Stimulated activated naive CD4-positive, alpha-beta T cell (primary cell): ENCODE data around the gene UBE2C.

Experiments
- DNase-seq, 6 experiments: peaks; one replicate each; lab custom pipeline; 2025; lab: John Stamatoyannopoulos, UW

Gene UBE2C

DNA sequence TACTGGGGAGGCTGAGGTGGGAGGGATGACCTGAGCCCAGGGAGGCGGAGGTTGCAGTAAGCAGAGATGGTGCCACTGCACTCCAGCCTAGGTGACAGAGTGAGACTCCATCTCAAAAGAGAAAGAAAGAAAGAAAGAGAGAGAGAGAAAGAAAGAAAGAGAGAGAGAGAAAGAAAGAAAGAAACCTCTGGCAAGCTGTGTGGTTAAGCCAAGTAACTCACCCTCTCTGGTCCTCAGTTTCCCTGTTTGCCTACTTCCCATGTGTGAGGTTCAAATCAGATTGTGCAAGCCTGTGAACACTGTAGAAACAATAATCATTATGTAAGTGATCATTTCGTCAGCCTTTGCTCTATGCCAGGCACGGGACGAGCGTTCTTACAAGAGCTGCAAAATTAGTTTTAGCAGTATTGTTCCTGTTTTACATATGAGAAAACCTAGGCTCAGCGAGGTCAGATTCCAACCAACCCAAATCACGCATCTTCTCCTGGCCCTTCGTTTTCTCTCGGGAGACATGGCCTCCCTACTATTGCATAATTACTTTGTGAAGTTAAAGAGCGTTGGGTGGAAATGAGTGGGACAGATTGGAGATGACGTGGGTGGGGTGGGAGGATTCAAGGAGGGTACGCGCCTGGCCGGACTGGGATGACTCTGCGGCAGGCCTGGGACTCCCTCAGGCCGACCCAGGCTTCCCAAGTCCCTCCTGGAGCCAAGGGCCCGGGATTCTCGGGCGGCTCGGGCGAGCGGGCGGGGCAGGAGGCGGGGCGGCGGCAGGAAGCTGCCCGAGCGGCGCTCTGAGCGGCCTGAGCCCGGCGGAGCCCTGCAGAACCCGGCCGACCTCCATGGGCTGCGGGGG lies 20.8 kb downstream of the UBE2C start, which contains the start of gene SNX21:
Gene SNX21, plus strand, starts transcription at position 770 of the 853 bp plus-strand sequence. CDS start 121 bp downstream, outside the sequence.
- peak in 3 of 6 experiments; percentile 25 to 46 (median 40) for DNase-seq

DNA sequence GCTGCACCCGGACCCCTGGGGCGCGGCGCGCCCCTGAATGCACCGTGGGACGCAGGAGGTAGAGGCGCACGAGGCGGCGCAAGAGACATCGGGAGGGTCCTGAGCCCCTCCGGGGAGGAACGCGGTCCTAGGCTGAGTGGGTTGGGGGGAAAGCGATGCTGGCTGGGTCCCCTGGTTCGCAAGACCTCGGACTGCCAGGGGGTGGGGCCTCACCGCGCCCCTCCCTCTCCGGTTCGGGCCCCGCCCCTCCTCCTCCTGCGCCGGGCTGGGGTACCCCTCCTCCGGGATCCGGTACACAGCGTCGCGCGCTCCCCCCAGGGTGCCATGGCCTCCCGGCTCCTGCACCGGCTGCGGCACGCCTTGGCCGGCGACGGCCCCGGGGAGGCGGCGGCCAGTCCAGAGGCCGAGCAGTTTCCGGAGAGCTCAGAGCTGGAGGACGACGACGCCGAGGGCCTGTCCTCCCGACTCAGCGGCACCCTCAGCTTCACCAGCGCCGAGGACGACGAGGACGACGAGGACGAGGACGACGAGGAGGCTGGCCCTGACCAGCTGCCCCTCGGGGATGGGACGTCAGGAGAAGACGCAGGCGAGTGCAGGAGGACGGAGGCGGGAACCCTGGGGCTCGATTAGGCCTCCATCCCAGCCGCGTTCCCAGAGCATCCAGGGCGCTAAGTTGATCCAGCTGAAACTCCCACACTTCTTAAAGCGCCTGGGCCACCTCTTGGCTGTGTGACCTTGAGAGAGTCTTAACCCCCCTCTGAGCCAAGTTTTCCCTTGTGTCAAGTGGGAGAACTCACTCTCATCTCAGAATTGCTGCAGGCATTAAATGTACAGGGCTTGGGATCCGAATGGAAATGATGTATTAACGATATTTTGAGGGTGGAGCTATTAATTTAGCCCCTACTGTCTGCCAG lies 21.7 kb downstream of the UBE2C start:
- DNase-seq = peak in 5 of 6 experiments; percentile 20 to 46 (median 40)

DNA sequence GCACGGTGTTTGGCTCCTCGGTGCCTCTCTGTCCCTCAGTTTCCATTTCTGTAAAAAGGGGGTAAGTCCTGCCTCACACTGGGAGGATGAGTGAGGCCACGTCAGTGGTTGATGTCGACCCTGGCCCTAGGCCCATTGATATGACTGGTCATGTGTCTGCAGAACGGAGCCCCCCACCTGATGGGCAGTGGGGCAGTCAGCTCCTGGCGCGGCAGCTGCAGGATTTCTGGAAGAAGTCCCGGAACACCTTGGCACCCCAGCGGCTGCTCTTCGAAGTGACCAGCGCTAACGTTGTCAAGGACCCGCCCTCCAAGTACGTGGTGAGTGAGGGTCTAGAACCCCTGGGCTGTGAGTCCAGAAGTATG lies 22.3 kb downstream of the UBE2C start:
- DNase-seq = no peak

DNA sequence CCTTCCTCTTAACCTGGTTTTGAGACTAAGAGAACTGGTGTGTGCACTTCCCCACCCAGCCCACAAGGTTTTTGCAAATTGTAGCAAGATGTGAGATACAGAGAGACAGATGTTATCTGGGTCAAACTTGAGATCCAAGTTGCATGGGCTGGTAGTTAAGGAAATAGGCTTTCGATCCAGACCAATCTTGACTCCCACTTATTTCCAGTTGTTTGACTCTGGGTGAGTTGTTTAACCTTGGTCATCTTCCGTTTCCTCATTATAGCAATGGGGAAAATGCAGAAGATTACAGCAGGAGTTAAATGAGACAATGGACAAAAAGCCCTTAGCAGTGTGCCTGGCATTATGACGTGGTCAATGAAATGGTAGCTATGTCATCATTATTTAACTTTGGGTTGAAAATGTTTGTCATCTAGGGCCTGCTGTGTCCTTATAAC lies 22.9 kb downstream of the UBE2C start:
- DNase-seq = no peak

DNA sequence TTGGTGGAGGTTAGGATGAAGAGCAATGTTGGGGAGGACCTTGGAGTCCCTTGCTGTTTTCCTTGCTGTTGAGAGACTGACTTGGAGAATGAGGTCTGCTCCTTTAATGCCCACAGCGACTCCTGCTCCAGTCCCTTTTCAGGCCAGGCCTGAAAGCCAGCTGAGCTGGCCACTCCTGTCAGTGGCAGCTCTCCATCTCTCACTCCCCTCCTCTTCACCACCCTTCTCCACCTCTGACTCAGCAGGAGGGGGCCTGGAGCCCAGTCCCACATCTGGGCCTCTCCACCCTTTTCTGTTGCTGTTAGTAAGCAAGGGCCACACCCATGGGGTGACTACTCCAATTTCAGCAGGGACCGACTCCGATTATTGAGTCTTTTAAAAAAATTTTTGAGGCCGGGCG lies 23.4 kb downstream of the UBE2C start:
- DNase-seq = no peak

DNA sequence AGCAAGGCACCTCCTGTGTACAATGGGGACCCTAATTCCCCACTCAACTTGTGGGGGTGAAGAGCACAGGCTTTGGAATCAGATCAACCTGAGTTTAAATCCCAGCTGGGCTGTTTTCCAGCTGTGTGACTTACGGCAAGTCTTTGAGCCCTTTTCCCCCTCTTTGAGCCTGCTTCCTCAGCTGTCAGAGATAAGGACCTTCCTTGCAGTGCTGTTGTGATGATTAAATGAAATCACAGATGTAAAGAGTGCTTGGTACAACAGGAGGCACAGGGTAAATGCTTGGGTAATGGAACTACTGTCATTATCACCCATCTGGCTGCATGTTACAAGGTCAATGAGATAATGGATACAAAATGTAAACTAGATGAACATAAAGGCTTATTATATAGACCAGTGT lies 24.4 kb downstream of the UBE2C start:
- no peak for DNase-seq

DNA sequence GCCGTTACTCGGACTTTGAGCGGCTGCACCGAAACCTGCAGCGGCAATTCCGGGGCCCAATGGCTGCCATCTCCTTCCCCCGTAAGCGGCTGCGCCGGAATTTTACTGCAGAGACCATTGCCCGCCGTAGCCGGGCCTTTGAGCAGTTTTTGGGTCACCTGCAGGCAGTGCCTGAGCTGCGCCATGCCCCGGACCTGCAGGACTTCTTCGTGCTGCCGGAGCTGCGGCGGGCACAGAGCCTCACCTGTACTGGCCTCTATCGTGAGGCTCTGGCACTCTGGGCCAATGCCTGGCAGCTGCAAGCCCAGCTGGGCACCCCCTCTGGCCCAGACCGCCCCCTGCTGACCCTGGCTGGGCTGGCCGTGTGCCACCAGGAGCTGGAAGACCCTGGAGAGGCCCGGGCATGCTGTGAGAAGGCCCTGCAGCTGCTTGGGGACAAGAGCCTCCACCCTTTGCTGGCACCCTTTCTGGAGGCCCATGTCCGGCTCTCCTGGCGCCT lies 28.3 kb downstream of the UBE2C start:
- no peak for DNase-seq

DNA sequence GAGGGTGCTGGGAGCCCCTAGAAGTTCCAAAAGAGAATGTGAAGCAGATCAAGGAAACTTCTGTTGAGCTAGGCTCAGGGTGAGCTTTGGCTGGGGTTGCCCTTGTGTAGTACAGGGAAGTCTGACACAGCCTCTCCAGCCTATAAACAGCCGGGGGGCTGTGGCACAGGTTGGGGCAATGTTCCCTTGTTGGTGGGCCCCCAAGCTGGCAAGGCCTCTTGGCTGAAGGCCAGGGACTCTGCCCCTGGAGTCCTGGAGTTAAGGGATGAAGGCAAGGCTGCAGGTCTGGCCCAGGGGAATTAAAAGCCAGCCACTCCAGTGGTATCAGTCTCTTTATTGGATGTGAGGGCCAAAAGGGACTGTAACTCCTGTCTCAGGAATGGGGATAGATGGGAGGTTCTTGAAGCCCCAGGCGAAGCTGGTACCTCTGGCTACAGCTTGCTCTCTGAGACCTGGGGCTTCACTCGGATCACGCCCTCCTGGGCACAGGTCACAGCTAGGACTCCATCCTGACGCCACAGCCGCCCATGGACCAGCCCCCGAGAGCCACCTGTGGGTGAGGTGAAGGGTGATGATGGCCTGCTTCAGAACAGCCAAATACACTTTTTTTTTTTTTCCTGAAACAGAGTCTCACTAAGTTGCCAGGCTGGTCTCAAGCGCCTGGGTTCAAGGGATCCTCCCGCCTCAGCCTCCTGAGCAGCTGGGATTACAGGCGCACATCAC lies 29.1 kb downstream of the UBE2C start:
- no peak for DNase-seq

DNA sequence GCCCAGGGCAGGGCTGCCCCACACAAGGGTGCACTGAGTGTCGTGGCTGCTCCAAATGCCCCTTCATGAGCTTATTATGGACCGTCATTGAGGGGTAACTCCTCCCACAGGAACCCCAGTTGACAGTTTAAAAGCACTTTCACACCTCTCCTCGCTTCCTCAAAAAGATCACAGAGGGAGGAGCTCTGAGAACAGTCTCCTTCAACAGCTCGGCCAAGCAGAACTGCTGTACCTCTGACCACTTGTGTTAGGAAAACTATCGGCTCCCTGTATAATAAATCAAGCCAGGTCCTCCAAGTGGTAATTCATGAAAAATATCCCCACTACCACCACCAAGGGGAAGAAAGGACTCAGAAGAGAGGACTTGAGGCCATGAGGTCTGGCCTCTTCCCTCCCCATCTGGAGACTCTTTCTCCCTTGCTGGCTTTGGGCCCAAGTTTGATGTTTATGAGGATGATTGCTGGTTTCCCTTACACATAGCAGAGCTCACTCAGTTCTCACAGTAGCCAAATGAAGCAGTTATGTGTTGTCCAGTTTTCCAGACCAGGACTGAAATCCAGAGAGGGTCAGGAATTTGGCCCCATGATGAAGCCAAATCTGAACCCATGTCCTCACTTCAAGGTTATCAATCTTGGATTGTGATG lies 29.8 kb downstream of the UBE2C start:
- DNase-seq = no peak

DNA sequence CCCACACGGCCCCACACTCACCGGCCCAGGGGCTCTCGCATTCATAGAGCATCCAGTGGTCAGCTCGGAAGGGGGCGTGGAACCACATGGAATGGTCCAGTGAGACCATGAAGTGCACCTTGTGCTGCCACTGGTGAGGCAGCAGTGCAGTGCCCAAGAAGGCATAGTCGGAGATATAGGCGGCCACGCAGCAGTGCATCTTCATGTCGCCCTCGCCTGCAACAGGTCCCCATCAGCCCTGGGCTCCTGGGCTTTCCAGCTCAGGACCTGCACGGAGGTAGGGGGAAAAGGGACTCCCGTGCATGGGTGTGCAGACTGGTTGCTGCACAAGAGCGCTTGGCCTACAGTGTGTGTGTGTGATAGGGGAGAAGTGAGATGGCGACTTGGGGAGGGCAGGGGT lies 31.1 kb downstream of the UBE2C start:
- DNase-seq = no peak

DNA sequence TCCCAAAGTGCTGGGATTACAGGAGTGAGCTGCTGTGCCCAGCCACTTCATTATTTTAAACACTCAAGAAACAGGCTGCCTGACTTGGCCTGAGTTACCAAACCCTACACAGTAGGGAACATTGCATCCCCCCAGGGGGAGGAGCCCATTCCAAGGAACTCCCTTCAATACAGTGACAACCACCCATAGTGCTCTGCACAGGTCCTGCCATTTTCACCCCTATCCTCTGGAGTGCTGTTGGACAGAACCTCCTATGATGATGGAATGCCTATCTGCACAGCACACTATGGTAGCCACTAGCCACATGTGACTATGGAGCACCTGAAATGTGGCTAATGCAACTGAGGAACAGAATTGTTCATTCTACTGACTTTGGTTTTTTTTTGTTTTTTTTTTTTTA lies 33.0 kb downstream of the UBE2C start:
- DNase-seq = no peak

DNA sequence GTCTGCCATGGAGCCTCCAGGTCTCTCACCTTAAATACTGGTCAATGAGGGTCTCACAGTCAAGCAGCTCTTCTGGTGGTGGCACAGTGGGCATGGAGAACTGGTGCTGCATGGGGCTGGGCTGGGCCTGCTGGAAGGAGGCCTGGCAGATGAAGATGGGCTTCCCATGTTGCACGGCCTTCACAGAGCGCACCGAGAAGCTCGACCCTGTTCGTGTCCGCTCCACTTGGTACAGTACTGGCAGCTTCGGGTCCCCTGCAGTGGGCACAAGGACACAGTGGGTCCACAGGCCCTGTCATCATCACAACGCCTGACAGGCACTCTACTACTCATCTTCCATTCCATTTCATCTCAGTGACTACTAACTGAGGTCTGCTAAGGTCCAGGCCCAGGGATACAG lies 36.0 kb downstream of the UBE2C start:
- DNase-seq = no peak

DNA sequence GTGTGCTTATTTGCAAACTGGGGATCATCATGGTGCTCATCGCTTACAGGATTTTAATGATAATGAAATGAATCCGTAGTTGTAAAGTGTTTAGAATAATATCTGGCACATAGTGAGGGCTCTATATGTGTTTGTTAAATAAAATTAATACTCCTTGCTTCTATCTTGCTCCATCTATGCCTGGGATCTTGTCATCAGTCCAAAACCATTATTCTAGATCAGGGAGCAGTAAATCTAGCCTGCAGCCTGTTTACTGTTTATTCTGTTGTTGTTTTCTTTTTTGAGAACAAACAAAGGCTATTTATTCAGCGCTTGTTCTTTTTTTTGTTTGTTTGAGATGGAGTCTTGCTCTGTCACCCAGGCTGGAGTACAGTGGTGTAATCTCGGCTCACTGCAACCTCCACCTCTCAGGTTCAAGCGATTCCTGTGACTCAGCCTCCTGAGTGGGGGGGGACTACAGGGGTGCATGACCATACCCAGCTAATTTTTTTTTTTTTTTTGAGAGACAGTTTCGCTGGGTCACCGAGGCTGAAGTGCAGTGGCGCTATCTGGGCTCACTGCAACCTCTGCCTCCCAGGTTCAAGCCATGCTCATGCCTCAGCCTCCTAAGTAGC lies 36.6 kb downstream of the UBE2C start:
- no peak for DNase-seq

DNA sequence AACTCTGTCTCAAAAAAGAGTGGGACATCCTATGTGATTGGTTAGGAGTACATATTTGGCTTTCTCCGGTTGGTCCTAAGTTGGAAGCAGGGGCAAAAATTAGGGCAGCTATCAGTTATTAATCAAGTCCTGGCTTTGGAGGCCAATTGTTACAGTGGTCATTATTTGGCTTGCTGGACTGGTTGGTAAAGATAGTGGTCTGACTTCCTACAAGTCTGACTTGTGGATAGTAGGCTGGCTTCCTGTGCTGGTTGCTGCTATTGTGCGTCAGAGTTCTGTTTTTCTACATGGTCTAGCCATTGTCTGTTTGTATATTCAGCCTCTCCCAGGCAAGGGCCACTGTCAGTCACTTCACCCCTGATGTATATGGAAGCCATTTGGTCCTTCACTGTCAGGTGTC lies 37.8 kb downstream of the UBE2C start:
- no peak for DNase-seq

DNA sequence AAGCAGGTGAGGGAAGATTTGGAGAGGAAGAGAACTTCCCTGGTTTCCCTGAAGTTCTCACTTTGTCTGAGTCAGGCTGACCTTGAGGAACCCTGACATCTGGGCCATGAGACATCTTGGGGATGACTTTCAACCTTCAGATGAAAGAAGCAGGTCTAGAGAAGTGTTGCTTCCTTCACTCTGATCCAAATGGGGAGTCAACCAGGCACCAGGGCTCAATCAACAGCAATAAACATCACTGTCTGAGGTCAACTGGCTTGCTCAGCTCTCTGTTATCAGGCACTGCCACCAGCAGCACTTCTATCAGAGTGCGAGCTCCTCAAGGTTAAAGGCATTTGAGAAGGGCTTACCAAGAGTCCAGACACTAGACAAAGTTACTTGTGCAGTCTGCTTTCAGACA lies 38.5 kb downstream of the UBE2C start:
- DNase-seq = no peak

DNA sequence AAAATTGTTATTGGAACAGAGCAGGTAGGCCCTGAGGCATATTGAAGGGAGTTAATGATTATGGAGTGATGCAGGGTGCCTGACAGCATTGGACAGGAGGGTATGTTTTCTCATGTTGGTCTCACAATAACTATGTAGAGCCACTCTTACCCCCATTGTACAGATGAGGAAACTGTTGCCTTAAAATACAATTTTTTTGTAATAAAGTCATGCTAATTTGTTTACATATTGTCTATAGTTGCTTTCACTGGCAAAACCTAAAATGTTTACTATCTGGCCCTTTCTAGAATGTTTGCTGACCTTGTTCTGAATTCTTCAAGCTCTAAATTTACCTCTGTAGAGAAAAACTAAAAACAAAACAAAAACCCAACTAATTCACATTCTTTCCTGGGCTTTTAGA lies 39.1 kb downstream of the UBE2C start:
- DNase-seq = no peak

DNA sequence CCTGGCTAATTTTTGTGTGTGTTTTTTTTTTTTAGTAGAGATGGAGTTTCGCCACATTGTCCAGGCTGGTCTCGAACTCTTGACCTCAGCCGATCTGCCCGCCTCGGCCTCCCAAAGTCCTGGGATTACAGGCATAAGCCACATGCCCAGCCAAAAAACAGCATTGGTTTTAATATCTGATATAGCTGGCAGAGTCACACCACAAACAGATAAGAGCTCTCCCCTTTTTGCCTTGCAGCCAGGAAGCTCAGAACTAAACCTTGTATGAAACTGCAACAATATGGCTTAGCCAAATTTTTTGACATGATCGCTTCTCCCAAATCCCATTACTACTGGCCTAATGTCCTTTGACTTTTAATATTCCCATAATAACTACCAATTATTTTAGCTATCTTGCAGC lies 39.9 kb downstream of the UBE2C start:
- no peak for DNase-seq

DNA sequence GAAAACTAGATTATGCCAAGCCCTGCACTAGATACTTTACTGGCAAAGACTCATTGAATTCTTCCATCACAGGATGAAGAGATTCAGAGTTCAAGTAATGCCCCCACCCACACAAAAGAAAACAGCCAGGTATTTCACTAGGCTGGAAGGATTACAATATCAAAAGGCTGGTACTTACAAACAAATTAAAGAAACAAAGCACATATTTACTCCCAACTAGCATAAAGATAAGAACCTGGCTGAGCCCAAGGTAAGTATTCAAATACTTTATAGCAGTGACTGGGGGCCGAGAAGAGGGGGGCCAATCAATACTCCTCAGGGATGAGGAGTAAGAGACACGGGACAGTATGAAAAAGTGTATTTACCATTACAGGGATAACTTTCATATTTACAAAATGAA lies 41.0 kb downstream of the UBE2C start:
- no peak for DNase-seq

DNA sequence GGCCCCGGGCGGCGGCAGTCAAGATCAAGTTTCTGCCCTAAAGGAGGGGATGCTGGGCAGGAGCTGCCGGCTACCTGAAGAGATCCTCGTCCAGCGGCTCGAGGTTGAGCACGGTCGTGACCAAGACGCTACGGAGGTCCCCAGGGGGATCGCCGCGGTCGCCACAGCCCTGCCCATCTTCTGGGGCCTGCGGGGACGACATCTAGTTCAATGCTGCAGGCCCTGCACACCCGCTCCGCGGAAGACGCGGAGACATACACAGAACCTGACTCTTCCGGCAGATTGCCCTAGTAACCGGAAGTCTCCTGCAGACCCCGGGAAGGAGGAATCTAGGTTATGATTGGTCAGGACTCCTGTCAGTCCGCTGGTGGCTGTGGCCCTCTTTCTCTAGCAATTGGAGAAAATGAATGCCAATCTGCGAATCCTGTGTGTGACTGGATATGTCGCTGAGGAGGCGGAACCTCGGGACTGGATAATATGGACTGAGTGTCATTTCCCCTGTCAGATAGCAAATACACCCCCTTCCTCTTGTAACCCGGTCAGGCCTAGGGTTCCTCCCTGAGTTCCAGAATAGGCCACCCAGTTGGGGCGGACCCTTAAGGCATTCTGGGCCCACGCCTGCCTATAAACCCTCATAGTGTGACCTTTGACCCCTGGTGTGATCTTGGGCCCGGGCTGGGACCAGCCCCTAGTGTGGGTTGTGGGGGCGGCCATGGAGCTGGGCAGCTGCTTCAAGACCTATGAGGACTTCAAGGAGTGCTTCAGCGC lies 44.9 kb downstream of the UBE2C start, which contains the start of the genes ACOT8 and ZSWIM3:
Gene ACOT8, minus strand, starts transcription at position 279 of the 768 bp plus-strand sequence. Its CDS starts 77 bp downstream, at position 202.
Gene ZSWIM3, plus strand, starts transcription at position 501 of the 768 bp plus-strand sequence. Its CDS starts 212 bp downstream, at position 713.
- DNase-seq = peak; percentile 72 to 98 (median 94)

DNA sequence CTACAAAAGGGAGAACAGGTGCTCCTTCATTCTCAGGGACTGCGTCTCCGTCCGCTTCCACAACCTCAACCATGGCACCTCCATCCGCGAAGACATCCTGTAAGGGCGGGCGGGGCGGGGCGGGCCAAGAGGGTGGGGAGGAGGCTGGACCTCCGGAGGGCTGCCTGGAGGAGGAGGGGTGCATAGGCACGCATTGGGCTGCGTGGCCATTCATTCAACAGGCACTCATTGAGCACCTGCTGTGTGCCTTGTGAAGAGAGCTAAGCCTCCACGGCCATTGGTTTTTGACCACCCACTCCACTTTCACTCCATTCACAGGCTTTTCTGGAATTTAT lies 45.4 kb downstream of the UBE2C start:
- peak in 1 of 6 experiments; percentile 52 for DNase-seq
